H1 (cell line): ENCODE results near the gene MELTF. TPM values are rescaled to one million over a fixed set of nuclear protein-coding genes. Genes with fewer than 3 reads are reported as not detected.
"Not testable (repeated sequence)": the region's sequence is repeated elsewhere in the genome, so short reads cannot be mapped to it uniquely, and the experiment has no call there.

Source experiments
- CTCF ChIA-PET: fragments of 300-600 bp; sonication (Branson Sonifier 250); formaldehyde crosslinking; loops from one replicate; lab custom pipeline; 2021; ENCODE audit not compliant: partially characterized antibody; lab: Charles Lee
- POLR2A ChIA-PET: fragments of 300-600 bp; sonication (Branson Sonifier 250); formaldehyde crosslinking; loops from one replicate; lab custom pipeline; 2021; ENCODE audit warnings: inconsistent platforms; ENCODE audit not compliant: partially characterized antibody; lab: Charles Lee
- DNase-seq, 2 experiments: peaks; one replicate each; pipeline versions ENCODE4 v3.0.0 to v3.0.0-alpha.2; 2010 to 2022; ENCODE audit warnings: low spot score in 2 of 2, low read depth in 1 of 2, mixed read lengths in 1 of 2
- FAIRE-seq: peaks from 2 replicates; lab custom pipeline; 2011; peaks lifted over from hg19 to GRCh38; lab: Jason Lieb, UNC
- H2AFZ ChIP-seq: 2 replicates; pipeline ENCODE4 v1.8.1; 2012; ENCODE audit warnings: low read length, inconsistent platforms
- H2AK5ac ChIP-seq: 2 replicates; pipeline ENCODE4 v1.6.1; 2013; ENCODE audit warnings: low read depth, low read length
- H2BK120ac ChIP-seq: replicated peaks from 2 replicates; pipeline ENCODE3; 2013; ENCODE audit warnings: low read depth, low read length, inconsistent platforms
- H2BK12ac ChIP-seq: 2 replicates; pipeline ENCODE4 v1.6.1; 2013; ENCODE audit warnings: low read depth, low read length
- H2BK15ac ChIP-seq: 2 replicates; pipeline ENCODE4 v1.6.1; 2013; ENCODE audit warnings: low read length
- H2BK20ac ChIP-seq: 2 replicates; pipeline ENCODE4 v1.6.1; 2013; ENCODE audit warnings: low read length
- H2BK5ac ChIP-seq: 2 replicates; pipeline ENCODE4 v1.6.1; 2013; ENCODE audit warnings: low read depth, low read length
- H3K14ac ChIP-seq: 2 replicates; pipeline ENCODE4 v1.6.1; 2013; ENCODE audit warnings: inconsistent platforms; ENCODE audit not compliant: insufficient read length
- H3K18ac ChIP-seq: 2 replicates; pipeline ENCODE4 v1.6.1; 2013; ENCODE audit warnings: low read length; ENCODE audit errors: extremely low read depth
- H3K23ac ChIP-seq: 2 replicates; pipeline ENCODE4 v1.6.1; 2013; ENCODE audit warnings: inconsistent platforms; ENCODE audit not compliant: insufficient read length
- H3K23me2 ChIP-seq: 2 replicates; pipeline ENCODE4 v1.6.1; 2013; ENCODE audit warnings: low read depth, low read length
- H3K27ac ChIP-seq: 2 replicates; pipeline ENCODE4 v1.6.1; 2011; ENCODE audit warnings: low read depth, low read length, inconsistent platforms
- H3K27me3 ChIP-seq, 4 experiments: replicated peaks in 1 of 4; 1 replicate in 1 of 4; 2 replicates in 3 of 4; pipeline versions ENCODE4 v1.6.1 to v1.8.1; 2011 to 2013; ENCODE audit warnings: low read length in 3 of 4, mild to moderate bottlenecking in 3 of 4, inconsistent platforms in 2 of 4, mixed read lengths in 2 of 4, moderate library complexity in 1 of 4; ENCODE audit not compliant: control insufficient read depth in 3 of 4, insufficient read depth in 3 of 4; ENCODE audit errors: extremely low read depth in 1 of 4
- H3K36me3 ChIP-seq, 4 experiments: 2 replicates each; pipeline versions ENCODE4 v1.6.1 to v1.8.1; 2011 to 2013; ENCODE audit warnings: mild to moderate bottlenecking in 4 of 4, low read length in 3 of 4, moderate library complexity in 2 of 4, control low read depth in 1 of 4, inconsistent platforms in 1 of 4; ENCODE audit not compliant: insufficient read depth in 4 of 4, control insufficient read depth in 2 of 4
- H3K4ac ChIP-seq: replicated peaks from 2 replicates; pipeline ENCODE3; 2013; ENCODE audit warnings: low read length, low read depth, mixed read lengths, inconsistent platforms; ENCODE audit not compliant: insufficient read length
- H3K4me1 ChIP-seq, 4 experiments: replicated peaks in 1 of 4; 1 replicate in 1 of 4; 2 replicates in 3 of 4; pipeline versions ENCODE4 v1.6.1 to v1.8.1; 2011 to 2013; ENCODE audit warnings: low read length in 3 of 4, inconsistent platforms in 2 of 4, mixed read lengths in 1 of 4; ENCODE audit not compliant: insufficient read depth in 4 of 4, control insufficient read depth in 3 of 4
- H3K4me2 ChIP-seq, 2 experiments: 2 replicates each; pipeline versions ENCODE4 v1.6.1 to v1.8.1; 2011 to 2013; ENCODE audit warnings: low read depth in 2 of 2, low read length in 2 of 2, control low read depth in 1 of 2, inconsistent platforms in 1 of 2, mild to moderate bottlenecking in 1 of 2; ENCODE audit not compliant: insufficient read depth in 1 of 2
- H3K4me3 ChIP-seq, 4 experiments: fragments of 200-600, 300-600 bp in 1 of 4; sonication (generic), shearing (Covaris generic), sonication (Bioruptor Twin) in 1 of 4; 2 replicates each; pipeline versions ENCODE4 v1.5.1 to v1.8.1; 2011 to 2016; ENCODE audit warnings: low read length in 4 of 4, low read depth in 3 of 4, control low read depth in 2 of 4, inconsistent platforms in 2 of 4, mild to moderate bottlenecking in 2 of 4, mixed read lengths in 1 of 4, moderate library complexity in 1 of 4; ENCODE audit not compliant: insufficient read depth in 2 of 4; ENCODE audit errors: extremely low read depth in 1 of 4
- H3K56ac ChIP-seq: replicated peaks from 2 replicates; pipeline ENCODE3; 2013; ENCODE audit warnings: low read depth, mild to moderate bottlenecking, mixed read lengths, low read length, inconsistent platforms; ENCODE audit not compliant: insufficient read length
- H3K79me1 ChIP-seq: 2 replicates; pipeline ENCODE4 v1.6.1; 2013; ENCODE audit warnings: low read depth, low read length, control low read depth
- H3K79me2 ChIP-seq, 2 experiments: 2 replicates each; pipeline versions ENCODE4 v1.6.1 to v1.8.1; 2012 to 2013; ENCODE audit warnings: low read length in 2 of 2, mild to moderate bottlenecking in 2 of 2, inconsistent platforms in 1 of 2; ENCODE audit not compliant: insufficient read depth in 2 of 2, control insufficient read depth in 1 of 2
- H3K9ac ChIP-seq, 4 experiments: replicated peaks in 1 of 4; 1 replicate in 1 of 4; 2 replicates in 3 of 4; pipeline versions ENCODE4 v1.6.1 to v1.8.1; 2011 to 2013; ENCODE audit warnings: low read depth in 3 of 4, low read length in 3 of 4, control low read depth in 2 of 4, mild to moderate bottlenecking in 2 of 4, moderate library complexity in 2 of 4, inconsistent platforms in 1 of 4; ENCODE audit errors: extremely low read depth in 1 of 4
- H3K9me3 ChIP-seq, 2 experiments: 2 replicates each; pipeline versions ENCODE4 v1.6.1 to v1.8.1; 2012 to 2013; ENCODE audit warnings: mild to moderate bottlenecking in 2 of 2, moderate library complexity in 2 of 2, control low read depth in 1 of 2, inconsistent platforms in 1 of 2, low read depth in 1 of 2, low read length in 1 of 2, mixed read lengths in 1 of 2; ENCODE audit not compliant: insufficient read depth in 2 of 2
- H4K20me1 ChIP-seq, 2 experiments: replicated peaks in 1 of 2; 2 replicates each; pipeline versions ENCODE3 to v1.8.1; 2011 to 2013; ENCODE audit warnings: inconsistent platforms in 2 of 2, low read length in 2 of 2, mild to moderate bottlenecking in 1 of 2; ENCODE audit not compliant: insufficient read depth in 2 of 2, control insufficient read depth in 1 of 2
- H4K5ac ChIP-seq: 2 replicates; pipeline ENCODE4 v1.6.1; 2013; ENCODE audit warnings: low read length, low read depth, mixed read lengths, inconsistent platforms; ENCODE audit not compliant: insufficient read length
- H4K8ac ChIP-seq: 2 replicates; pipeline ENCODE4 v1.8.0; 2013; ENCODE audit warnings: mild to moderate bottlenecking, moderate library complexity, low read length, inconsistent platforms; ENCODE audit not compliant: insufficient read depth; ENCODE audit errors: extremely low read depth
- H4K91ac ChIP-seq: replicated peaks from 2 replicates; pipeline ENCODE3; 2013; ENCODE audit warnings: low read length, mixed read lengths, inconsistent platforms; ENCODE audit not compliant: insufficient read length
- WGBS, 2 experiments: shearing (Covaris generic) in 1 of 2; methylation state at CpG; one replicate each; pipeline versions ENCODE4 v1.1.6 to v1.1.7; 2013 to 2015; ENCODE audit warnings: low lambda C conversion rate in 2 of 2, mixed read lengths in 2 of 2, inconsistent platforms in 1 of 2, low coverage in 1 of 2, missing lambda C conversion rate in 1 of 2; ENCODE audit not compliant: insufficient replicate concordance in 2 of 2, insufficient coverage in 1 of 2, insufficient read length in 1 of 2; ENCODE audit errors: extremely low coverage in 1 of 2, missing lambda C conversion rate in 1 of 2; 5-methylcytosine and 5-hydroxymethylcytosine counted together
- polyA plus RNA-seq, 7 experiments: library from polyadenylated mRNA; depleted of rRNA in 3 of 7; stranded (reverse) in 5 of 7; unstranded in 2 of 7; fragments of >200 nt in 5 of 7; fragments of 200-250 nt in 2 of 7; gene quantifications; 1 replicate in 5 of 7; 2 replicates in 1 of 7; 4 replicates in 1 of 7; pipeline versions ENCODE4 v1.2.1 to v1.2.3, GENCODE V29; 2011 to 2013; ENCODE audit warnings: missing spikeins in 2 of 7, mixed read lengths in 2 of 7
- total RNA-seq: library from RNA; stranded (reverse); fragmentation: NEBNext Ultra II Directional; extraction: Animal tissue kit (Norgen Biotek cat#: 25700); gene quantifications from 2 replicates; pipeline ENCODE4 v1.2.1, GENCODE V29; 2021

MELTF gene
- total and polyA plus RNA-seq, 2 of the 8 experiments (the other 6 are each of a cell fraction or from before 2014, with no cell fraction given) = 1.7 to 3.5 TPM

- H3K79me2 ChIP-seq, DNase-seq: not testable (repeated sequence)
Observed at GRCh38 chr3:197033764-197034163, 4.1 kb upstream of the MELTF start.

More at GRCh38 chr3:197033764-197034163, 4.1 kb upstream of the MELTF start:
- H4K20me1 ChIP-seq, H2BK12ac ChIP-seq, POLR2A ChIA-PET, H3K9me3 ChIP-seq, H2AK5ac ChIP-seq, H3K18ac ChIP-seq, H2BK120ac ChIP-seq, FAIRE-seq, H3K9ac ChIP-seq, CTCF ChIA-PET, H2BK20ac ChIP-seq, H2BK5ac ChIP-seq, H2BK15ac ChIP-seq, H3K23me2 ChIP-seq, H3K36me3 ChIP-seq, H3K14ac ChIP-seq, H3K4ac ChIP-seq, H2AFZ ChIP-seq, H3K79me1 ChIP-seq, H3K4me2 ChIP-seq, H3K56ac ChIP-seq, H4K91ac ChIP-seq, H4K5ac ChIP-seq, H3K4me3 ChIP-seq, H3K23ac ChIP-seq, H4K8ac ChIP-seq, H3K4me1 ChIP-seq, H3K27ac ChIP-seq: not testable (repeated sequence)
- H3K27me3 ChIP-seq = peaks cover 7 to 12% (median 9%) of the 10 kb centered on the region in 4 experiments
- WGBS, 2 experiments = 85% methylated on average over 3 of the region's 3 CpGs; no CpG with 5 or more reads in 1 of the 2 experiments
